Activated CD8-positive, alpha-beta memory T cell treated with anti-CD3 and anti-CD28 coated beads, Interleukin-2, amount 10 ng/mL, durations not matched to agents 7 days and 5 days (primary cell): Measurements from ENCODE around the gene FBH1. TPM values are rescaled to one million over a fixed set of nuclear protein-coding genes. Genes with fewer than 3 reads are reported as not detected.
A peak's percentile ranks its signal among the peaks of the same experiment; 100 is the strongest.

ENCODE experiments used
- ATAC-seq: fragments of 150-1000 bp; cut with Tn5 transposase; one replicate; pipeline ENCODE4 v1.10.0; 2021; ENCODE audit warnings: moderate library complexity
- CTCF ChIA-PET: fragments of 350-600 bp; sonication (Branson Sonifier 250); formaldehyde crosslinking; loops from one replicate; lab custom pipeline; 2021; ENCODE audit warnings: antibody characterized with exemption; lab: Charles Lee
- DNase-seq: peaks from one replicate; pipeline ENCODE4 v3.0.0-alpha.2; 2020
- H3K27ac Mint-ChIP-seq: one replicate; pipeline ENCODE4 v1.8.0; 2021; ENCODE audit warnings: mild to moderate bottlenecking, mixed read lengths
- H3K27me3 Mint-ChIP-seq: one replicate; pipeline ENCODE4 v1.8.0; 2021; ENCODE audit warnings: mixed read lengths
- H3K36me3 Mint-ChIP-seq: one replicate; pipeline ENCODE4 v1.8.0; 2021; ENCODE audit warnings: mild to moderate bottlenecking, mixed read lengths
- H3K4me1 Mint-ChIP-seq: one replicate; pipeline ENCODE4 v1.8.0; 2021; ENCODE audit warnings: mixed read lengths
- H3K4me3 Mint-ChIP-seq: one replicate; pipeline ENCODE4 v1.8.0; 2021; ENCODE audit warnings: mild to moderate bottlenecking, moderate library complexity, mixed read lengths
- H3K9me3 Mint-ChIP-seq: one replicate; pipeline ENCODE4 v1.8.0; 2022; ENCODE audit warnings: low read depth, mixed read lengths
- total RNA-seq, 2 experiments: library from RNA; stranded (reverse); gene quantifications; one replicate each; pipeline ENCODE4 v1.2.3, GENCODE V29; 2021

FBH1 gene
- total RNA-seq, 2 experiments from 2014 or later: 55.1 to 66.3 TPM

DNA sequence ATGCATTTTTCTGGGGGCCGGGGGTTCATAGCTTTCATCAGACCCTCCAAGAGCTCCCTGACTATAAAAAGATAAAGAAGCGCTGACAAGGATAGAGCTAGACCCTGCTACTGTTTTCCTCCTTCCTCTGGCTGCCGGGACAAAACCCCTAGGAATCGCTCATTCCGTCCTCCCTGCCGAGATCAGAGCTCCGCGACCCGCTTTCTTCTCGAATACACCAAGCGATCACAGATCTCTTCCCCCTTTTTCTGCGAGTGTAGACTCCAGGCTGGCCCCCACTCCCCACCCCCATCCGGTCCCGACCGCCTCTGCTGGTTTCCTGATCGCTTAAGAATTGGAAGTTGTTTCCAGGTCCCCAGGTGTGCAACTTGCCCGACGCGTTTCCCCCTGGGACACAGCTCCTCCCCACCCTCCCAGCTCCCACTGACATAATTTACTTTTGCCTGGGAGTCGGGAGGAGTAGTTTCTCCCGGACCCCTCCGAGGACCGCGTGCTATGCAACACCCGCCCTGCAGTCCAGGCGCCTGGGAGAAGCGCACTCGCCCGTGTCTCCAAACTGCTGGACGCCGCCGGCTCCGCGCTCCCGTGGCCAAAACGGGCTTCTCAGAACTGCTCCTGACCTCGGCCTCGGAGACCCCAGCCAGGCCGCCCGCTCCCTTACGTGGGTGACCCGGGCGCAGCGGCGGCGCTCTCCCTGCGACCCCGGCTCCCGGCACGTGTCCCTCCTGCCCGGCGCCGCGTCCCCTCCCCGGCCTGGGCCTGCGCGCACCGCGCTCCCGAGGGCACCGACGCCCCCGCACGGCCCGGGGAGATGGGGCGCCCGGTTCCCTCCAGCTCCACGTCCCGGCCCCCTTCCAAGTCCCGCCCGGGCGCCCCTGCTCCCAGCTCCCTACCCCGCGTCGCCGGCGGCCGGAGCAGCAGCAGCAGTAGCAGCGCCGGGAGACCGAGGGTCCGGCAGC, 86.7 kb downstream of the FBH1 start:
- DNase-seq: peak; percentile 76
- CTCF ChIA-PET: interaction anchor here (0.9 to 3.7 kb wide), 17 partner anchors 11 to 425 kb away, joined by 3 to 26 read pairs (median 3); partner anchors contain the start of gene IL2RA
- H3K9me3 Mint-ChIP-seq: no peaks in the 10 kb centered on the region
- peaks cover 15% of the 10 kb centered on the region for H3K36me3 Mint-ChIP-seq
- peak; percentile 17 for ATAC-seq
- no peaks in the 10 kb centered on the region for H3K27me3 Mint-ChIP-seq
- H3K27ac Mint-ChIP-seq: peak overlapping the region; percentile 98
- peaks cover 41% of the 10 kb centered on the region for H3K4me1 Mint-ChIP-seq
- peak overlapping the region; percentile 87 for H3K4me3 Mint-ChIP-seq

DNA sequence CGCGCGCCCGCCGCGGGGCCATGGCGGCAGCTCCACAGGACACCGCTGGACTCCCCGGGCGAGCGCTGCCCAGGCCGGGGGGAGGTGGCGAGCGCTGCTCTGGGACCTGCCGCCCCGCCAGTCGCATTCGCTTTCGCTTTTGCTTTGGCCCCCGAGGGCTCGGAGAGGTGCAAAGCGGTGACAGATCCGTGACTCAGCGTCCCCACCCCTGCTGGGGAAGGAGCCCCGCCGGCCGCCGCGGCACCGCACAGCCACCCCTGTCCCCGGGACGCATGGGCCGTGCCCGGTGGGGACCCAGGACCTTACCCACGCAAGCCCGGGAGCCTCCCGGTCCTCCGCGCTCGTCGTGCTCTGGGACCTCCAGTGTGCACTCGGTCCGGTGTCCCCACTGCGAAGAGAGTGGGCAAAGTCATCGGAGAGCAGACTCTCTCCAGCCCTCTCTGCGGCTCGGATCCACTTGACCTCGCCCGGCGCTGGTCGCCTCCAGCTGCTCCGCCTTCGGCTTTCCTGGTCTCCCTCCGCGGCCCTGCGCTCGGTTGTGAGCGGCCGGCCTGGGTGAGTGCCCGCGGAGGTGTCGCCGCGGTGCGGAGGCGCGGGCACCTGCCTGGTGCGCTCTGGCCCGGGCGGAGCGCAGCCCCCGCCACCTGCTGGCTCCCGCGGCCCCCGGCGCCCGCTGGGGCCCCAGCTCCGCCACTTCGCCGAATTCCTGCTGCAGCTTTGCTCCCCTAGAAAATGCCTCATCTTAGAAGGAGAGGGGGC, 87.6 kb downstream of the FBH1 start, which contains the start of gene IL15RA:
Gene IL15RA, minus strand, starts transcription at position 73 of the 759 bp plus-strand sequence. Its CDS starts 51 bp downstream, at position 22.
- ATAC-seq: peak; percentile 86
- CTCF ChIA-PET: interaction anchor here (0.9 to 3.7 kb wide), 10 partner anchors 10 to 109 kb away, joined by 3 to 26 read pairs (median 4); partner anchors contain the start of gene IL2RA
- no peaks in the 10 kb centered on the region for H3K27me3 Mint-ChIP-seq

DNA sequence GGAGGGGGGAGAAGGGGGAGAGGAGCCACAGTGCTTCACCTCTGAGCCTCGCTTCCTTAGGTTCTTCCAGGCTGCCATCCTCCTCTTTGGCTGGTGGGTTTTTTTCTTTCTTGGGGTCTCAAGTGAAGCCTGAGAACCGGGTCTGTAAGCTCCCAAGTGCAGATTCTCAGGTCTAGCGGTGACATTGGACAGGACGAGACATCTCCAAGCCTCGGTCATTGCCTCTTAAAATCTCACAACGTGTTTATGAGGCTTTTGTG, 88.1 kb downstream of the FBH1 start:
- Mint-ChIP-seq H3K27ac (peak overlapping the region; percentile 93), H3K36me3 (peaks cover 12% of the 10 kb centered on the region), H3K9me3 (no peaks in the 10 kb centered on the region), H3K4me1 (peaks cover 32% of the 10 kb centered on the region), H3K27me3 (no peaks in the 10 kb centered on the region), H3K4me3 (peak overlapping the region; percentile 87)
- ATAC-seq: no peak
- CTCF ChIA-PET: interaction anchor here (0.9 to 3.7 kb wide), 7 partner anchors 10 to 109 kb away, joined by 3 to 26 read pairs (median 5); no protein-coding TSS in a partner anchor
- no peak for DNase-seq

More for the DNA sequence above, 87.6 kb downstream of the FBH1 start, which contains the start of gene IL15RA:
- H3K4me1 Mint-ChIP-seq: peaks cover 35% of the 10 kb centered on the region
- H3K36me3 Mint-ChIP-seq: peaks cover 15% of the 10 kb centered on the region
- peak; percentile 95 for DNase-seq
- peak within 1 kb of the TSS; percentile 98 for H3K27ac Mint-ChIP-seq
- H3K4me3 Mint-ChIP-seq: peak within 1 kb of the TSS; percentile 87
- no peaks in the 10 kb centered on the region for H3K9me3 Mint-ChIP-seq

DNA sequence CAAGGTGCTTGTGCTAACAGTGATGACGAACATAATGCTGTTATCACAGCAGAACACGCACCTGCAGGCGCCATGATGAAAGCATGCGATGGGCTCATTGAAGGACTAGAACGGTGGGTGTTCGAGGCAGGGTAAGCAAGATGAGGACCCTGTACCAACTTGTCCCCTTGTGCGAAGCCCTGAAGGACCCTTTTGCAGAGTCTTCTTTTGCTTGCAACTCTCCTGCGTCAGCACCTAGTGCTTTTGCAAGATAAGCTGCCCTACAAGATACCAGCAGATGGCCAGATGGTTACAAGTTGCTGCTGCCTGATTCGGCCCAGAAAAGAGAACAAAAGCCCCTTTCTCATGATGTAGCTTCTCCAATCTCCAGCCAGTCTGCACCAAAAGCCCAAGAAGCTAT, 91.5 kb downstream of the FBH1 start:
- CTCF ChIA-PET: no interaction called here
- peaks cover 11% of the 10 kb centered on the region for H3K4me1 Mint-ChIP-seq
- H3K9me3 Mint-ChIP-seq: no peaks in the 10 kb centered on the region
- H3K36me3 Mint-ChIP-seq: peaks cover under 1% of the 10 kb centered on the region
- H3K4me3 Mint-ChIP-seq: no peak overlapping the region
- DNase-seq (peak; percentile 38), ATAC-seq (no peak)
- H3K27me3 Mint-ChIP-seq: peaks cover 2% of the 10 kb centered on the region
- H3K27ac Mint-ChIP-seq: no peak overlapping the region

DNA sequence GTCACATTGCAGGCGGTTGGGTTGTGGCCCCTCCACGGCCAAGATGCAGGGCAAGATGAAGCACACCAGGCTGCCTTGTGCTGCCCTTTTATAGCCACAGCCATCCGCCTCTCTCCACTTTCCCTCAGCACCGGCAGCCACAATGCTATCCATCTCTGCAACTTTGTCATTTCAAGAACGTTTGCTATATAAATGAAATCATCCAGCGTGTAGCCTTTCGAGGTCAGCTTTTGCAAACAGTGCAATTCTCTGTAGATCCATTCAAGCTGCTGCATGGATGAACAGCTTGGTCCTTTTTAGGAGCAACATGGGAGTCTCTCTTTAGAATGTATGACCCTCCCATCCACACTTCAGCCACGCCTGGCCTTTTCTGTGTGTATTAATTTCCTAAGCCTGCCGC, 93.7 kb downstream of the FBH1 start:
- H3K27ac Mint-ChIP-seq: no peak overlapping the region
- H3K27me3 Mint-ChIP-seq: peaks cover 2% of the 10 kb centered on the region
- CTCF ChIA-PET: no interaction called here
- DNase-seq (peak; percentile 28), ATAC-seq (no peak)
- H3K4me1 Mint-ChIP-seq: peaks cover 21% of the 10 kb centered on the region
- H3K4me3 Mint-ChIP-seq: no peak overlapping the region
- no peaks in the 10 kb centered on the region for H3K36me3 Mint-ChIP-seq
- H3K9me3 Mint-ChIP-seq: no peaks in the 10 kb centered on the region

DNA sequence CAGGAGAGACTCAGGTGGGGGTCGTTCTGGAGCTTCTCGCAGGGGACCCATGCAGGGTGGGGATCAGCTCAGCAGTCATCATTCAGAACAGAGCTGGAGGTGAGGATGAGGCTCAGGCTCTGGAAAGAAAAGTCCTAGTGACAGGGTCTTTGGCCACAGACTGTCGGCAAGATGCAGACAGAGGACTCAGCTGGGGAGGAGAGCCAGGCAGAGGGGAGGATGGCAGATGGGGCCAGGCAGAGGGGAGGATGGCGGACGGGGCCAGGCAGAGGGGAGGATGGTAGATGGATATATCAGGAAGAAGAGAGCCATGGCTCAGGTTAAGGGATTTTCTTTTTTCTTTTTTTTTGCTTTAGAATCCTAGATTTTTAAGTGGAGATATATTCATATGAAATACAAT, 95.0 kb downstream of the FBH1 start:
- H3K4me1 Mint-ChIP-seq: peaks cover 19% of the 10 kb centered on the region
- H3K27me3 Mint-ChIP-seq: peaks cover 2% of the 10 kb centered on the region
- DNase-seq (peak; percentile 8), ATAC-seq (no peak)
- no peaks in the 10 kb centered on the region for H3K9me3 Mint-ChIP-seq
- no peak overlapping the region for H3K27ac Mint-ChIP-seq
- no peak overlapping the region for H3K4me3 Mint-ChIP-seq
- CTCF ChIA-PET: no interaction called here
- H3K36me3 Mint-ChIP-seq: no peaks in the 10 kb centered on the region

Other genes with a start within 250 kb of the FBH1 start
- 1 to 10 TPM; 4.4 to 8.0 TPM for gene ASB13, start 223.6 kb upstream of the FBH1 start, total RNA-seq
- gene TASOR2, start 205.4 kb upstream of the FBH1 start, total RNA-seq: 10 to 100 TPM; 52.0 to 56.0 TPM
- gene GDI2, start 76.8 kb upstream of the FBH1 start, total RNA-seq: 100 to 1,000 TPM; 196 to 263 TPM
- gene ANKRD16, start 350 bp upstream of the FBH1 start, total RNA-seq: 1 to 10 TPM; 4.6 to 4.7 TPM
- gene IL15RA, start 87.3 kb downstream of the FBH1 start, total RNA-seq: 10 to 100 TPM; 31.1 to 31.7 TPM
- 100 to 1,000 TPM; 302 to 832 TPM for gene IL2RA, start 172.1 kb downstream of the FBH1 start, total RNA-seq
- 100 to 1,000 TPM; 205 to 267 TPM for gene RBM17, start 198.8 kb downstream of the FBH1 start, total RNA-seq